HepG2 (cell line): ENCODE results near the gene INHBE. TPM values are rescaled to one million over a fixed set of nuclear protein-coding genes. Genes with fewer than 3 reads are reported as not detected.
A peak's percentile ranks its signal among the peaks of the same experiment; 100 is the strongest.

Experiments
- ATAC-seq: fragments of 200-7000 bp; cut with Tn5 transposase; 3 replicates; pipeline ENCODE4 v1.9.1; 2020; ENCODE audit warnings: mild to moderate bottlenecking, moderate library complexity
- BruUV-seq: library from RNA; stranded (reverse); fragments of 400-500 nt; replicated peaks from 2 replicates; lab custom pipeline; 2021; lab: Mats Ljungman, UMichigan
- CTCF ChIA-PET: fragments of 300-600 bp; formaldehyde crosslinking; extraction: SDS; loops from one replicate; lab custom pipeline; 2021; ENCODE audit warnings: low total read pairs, inconsistent platforms, low intra/inter-chr PET ratio; lab: Yijun Ruan, JAX
- POLR2A ChIA-PET: fragments of 350-600 bp; sonication (Branson Sonifier 250); formaldehyde crosslinking; loops from one replicate; lab custom pipeline; 2020; ENCODE audit warnings: antibody characterized with exemption, inconsistent platforms; lab: Yijun Ruan, JAX
- DNase-seq: peaks from one replicate; pipeline ENCODE4 v3.0.0-alpha.2; 2015; ENCODE audit warnings: low spot score
- FAIRE-seq: peaks from 3 replicates; lab custom pipeline; 2011; peaks lifted over from hg19 to GRCh38; lab: Jason Lieb, UNC
- H2AFZ ChIP-seq: one replicate; pipeline ENCODE4 v1.6.1; 2011; ENCODE audit warnings: low read length, inconsistent platforms
- H3K27ac ChIP-seq: fragments of 300-600 bp; 3 replicates; pipeline ENCODE4 v1.8.0; 2011; ENCODE audit warnings: mixed run types, mild to moderate bottlenecking, mixed read lengths, low read length, inconsistent platforms; ENCODE audit not compliant: insufficient read depth; ENCODE audit errors: extremely low read length
- H3K27me3 ChIP-seq, 2 experiments: fragments of 200-600 bp in 1 of 2; 2 replicates in 1 of 2; 3 replicates in 1 of 2; pipeline versions ENCODE4 v1.6.0 to v1.8.0; 2011; ENCODE audit warnings: low read length in 2 of 2, mild to moderate bottlenecking in 2 of 2, moderate library complexity in 2 of 2, inconsistent platforms in 1 of 2; ENCODE audit not compliant: insufficient read depth in 2 of 2, control insufficient read depth in 1 of 2
- H3K36me3 ChIP-seq, 2 experiments: fragments of 200-600 bp in 1 of 2; replicated peaks in 1 of 2; 2 replicates in 1 of 2; 3 replicates in 1 of 2; pipeline versions ENCODE4 v1.5.1 to v1.8.0; 2011; ENCODE audit warnings: low read length in 2 of 2, inconsistent platforms in 1 of 2; ENCODE audit not compliant: insufficient read depth in 2 of 2, control insufficient read depth in 1 of 2
- H3K4me1 ChIP-seq: 2 replicates; pipeline ENCODE4 v1.5.1; 2012; ENCODE audit warnings: low read length, inconsistent platforms; ENCODE audit not compliant: insufficient read depth
- H3K4me2 ChIP-seq: 2 replicates; pipeline ENCODE4 v1.6.0; 2011; ENCODE audit warnings: low read depth, low read length, inconsistent platforms
- H3K4me3 ChIP-seq, 3 experiments: fragments of 200-600 bp in 1 of 3; sonication (generic), shearing (Covaris generic) in 1 of 3; replicated peaks in 1 of 3; 2 replicates each; pipeline ENCODE4 v1.5.1; 2011 to 2016; ENCODE audit warnings: low read length in 3 of 3, inconsistent platforms in 2 of 3, low read depth in 2 of 3, mild to moderate bottlenecking in 2 of 3, control low read depth in 1 of 3, mixed read lengths in 1 of 3; ENCODE audit not compliant: insufficient read depth in 1 of 3
- H3K79me2 ChIP-seq: one replicate; pipeline ENCODE4 v1.6.1; 2011; ENCODE audit warnings: low read length, inconsistent platforms; ENCODE audit not compliant: insufficient read depth
- H3K9ac ChIP-seq: 2 replicates; pipeline ENCODE4 v1.6.0; 2011; ENCODE audit warnings: mild to moderate bottlenecking, low read depth, low read length, inconsistent platforms; ENCODE audit not compliant: insufficient read depth
- H3K9me3 ChIP-seq: 2 replicates; pipeline ENCODE4 v1.5.1; 2012; ENCODE audit warnings: mild to moderate bottlenecking, low read length
- H4K20me1 ChIP-seq: 2 replicates; pipeline ENCODE4 v1.6.0; 2011; ENCODE audit warnings: inconsistent platforms, mild to moderate bottlenecking, low read length, moderate library complexity; ENCODE audit not compliant: insufficient read depth
- ATF7-NPFF ChIP-seq: sonication (generic); formaldehyde crosslinking; IDR thresholded peaks from 2 replicates; pipeline ENCODE4 v1.8.1; 2023; ENCODE audit warnings: mild to moderate bottlenecking, low read depth, missing genetic modification reagents, moderate library complexity
- CREB1 ChIP-seq, 2 experiments: fragments of 450-650 bp in 1 of 2; IDR thresholded peaks; 2 replicates each; pipeline ENCODE4 v1.6.1; 2016 to 2017; ENCODE audit warnings: control low read depth in 1 of 2, mild to moderate bottlenecking in 1 of 2, missing compliant biosample characterization in 1 of 2, missing genetic modification characterization in 1 of 2
- PHF8 ChIP-seq: sonication (generic); formaldehyde crosslinking; IDR thresholded peaks from 2 replicates; pipeline ENCODE4 v1.5.0; 2020; ENCODE audit warnings: missing genetic modification reagents
- TBX3 ChIP-seq: fragments of 450-650 bp; IDR thresholded peaks from 2 replicates; pipeline ENCODE4 v1.6.1; 2017; ENCODE audit warnings: antibody characterized with exemption, mild to moderate bottlenecking, inconsistent platforms, borderline replicate concordance
- TEAD3 ChIP-seq: optimal IDR thresholded peaks from 2 replicates; pipeline ENCODE3; 2016; ENCODE audit warnings: borderline replicate concordance
- TGIF2 ChIP-seq: IDR thresholded peaks from 2 replicates; pipeline ENCODE4 v1.6.1; 2016; ENCODE audit warnings: control low read depth, missing compliant biosample characterization
- WIZ ChIP-seq: sonication (generic); formaldehyde crosslinking; IDR thresholded peaks from 2 replicates; pipeline ENCODE4 v1.5.1; 2020; ENCODE audit warnings: mild to moderate bottlenecking, missing genetic modification reagents
- ZMAT3 ChIP-seq: sonication (generic); formaldehyde crosslinking; conservative IDR thresholded peaks from 2 replicates; pipeline ENCODE4 v1.7.0; 2021; ENCODE audit warnings: missing genetic modification reagents
- ZNF558 ChIP-seq: sonication (generic); formaldehyde crosslinking; IDR thresholded peaks from 2 replicates; pipeline ENCODE4 v1.9.0; 2022; ENCODE audit warnings: mild to moderate bottlenecking, missing genetic modification reagents, borderline replicate concordance
- ZNF737 ChIP-seq: sonication (generic); formaldehyde crosslinking; IDR thresholded peaks from 2 replicates; pipeline ENCODE4 v1.5.0; 2020; ENCODE audit warnings: missing genetic modification reagents, mild to moderate bottlenecking, borderline replicate concordance
- ZNF746 ChIP-seq: sonication (generic); formaldehyde crosslinking; IDR thresholded peaks from 2 replicates; pipeline ENCODE4 v1.8.0; 2022; ENCODE audit warnings: mild to moderate bottlenecking, missing genetic modification reagents
- ZNF749 ChIP-seq: sonication (generic); formaldehyde crosslinking; IDR thresholded peaks from 2 replicates; pipeline ENCODE4 v1.8.0; 2022; ENCODE audit warnings: mild to moderate bottlenecking, missing genetic modification reagents, moderate library complexity, borderline replicate concordance
- ZNF891 ChIP-seq: sonication (generic); formaldehyde crosslinking; IDR thresholded peaks from 2 replicates; pipeline ENCODE4 v1.5.0; 2020; ENCODE audit warnings: mild to moderate bottlenecking, missing genetic modification reagents
- WGBS: methylation state at CpG from one replicate; pipeline ENCODE4 v1.1.6; 2017; ENCODE audit warnings: low lambda C conversion rate; 5-methylcytosine and 5-hydroxymethylcytosine counted together
- in situ Hi-C: cut with HindIII; loops from 2 replicates; pipeline ENCODE4 v1.10.0; 2017; ENCODE audit warnings: low pct_unique_long_range_greater_than_20kb; ENCODE audit not compliant: extremely low pct_ligation_motif_present
- intact Hi-C: fragments of 100-400 bp; cut with micrococcal nuclease; formaldehyde crosslinking; loops from one replicate; pipeline ENCODE4 v1.10.0; 2022; ENCODE audit not compliant: unreplicated experiment
- polyA plus RNA-seq, 8 experiments: library from polyadenylated mRNA; depleted of rRNA in 3 of 8; stranded (reverse) in 7 of 8; unstranded in 1 of 8; fragments of >200 nt; fragmentation: Illumina TruSeq in 4 of 8; extraction: Trizol in 4 of 8; gene quantifications; 2 replicates each; pipeline versions ENCODE4 v1.2.1 to v1.2.3, GENCODE V29; 2011 to 2016; ENCODE audit warnings: low read depth in 4 of 8, missing spikeins in 1 of 8, mixed read lengths in 1 of 8; ENCODE audit not compliant: insufficient read depth in 1 of 8
- total RNA-seq, 5 experiments: library from RNA; depleted of rRNA; stranded (reverse); fragments of >200 nt; fragmentation: Illumina TruSeq; extraction: Trizol; gene quantifications; 2 replicates each; pipeline ENCODE4 v1.2.3, GENCODE V29; 2016; ENCODE audit warnings: low read depth in 1 of 5
- TF ChIP-seq, protein P1 (sequence below): IDR thresholded peaks from 2 replicates; pipeline ENCODE4 v1.6.1; 2016; ENCODE audit warnings: control low read depth
- TF ChIP-seq, protein P2 (sequence below): fragments of 450-650 bp; IDR thresholded peaks from 2 replicates; pipeline ENCODE4 v1.6.1; 2017
- TF ChIP-seq, protein P3 (sequence below): sonication (generic); formaldehyde crosslinking; IDR thresholded peaks from 2 replicates; pipeline ENCODE4 v1.8.0; 2023; ENCODE audit warnings: mild to moderate bottlenecking, missing genetic modification reagents
- TF ChIP-seq, protein P4 (sequence below): sonication (generic); formaldehyde crosslinking; IDR thresholded peaks from 2 replicates; pipeline ENCODE4 v1.5.0; 2020; ENCODE audit warnings: mild to moderate bottlenecking, missing genetic modification reagents

The INHBE gene
- total and polyA plus RNA-seq, 2 of the 13 experiments (the other 11 are each of a cell fraction or from before 2014, with no cell fraction given) = 17.0 to 32.0 TPM

DNA sequence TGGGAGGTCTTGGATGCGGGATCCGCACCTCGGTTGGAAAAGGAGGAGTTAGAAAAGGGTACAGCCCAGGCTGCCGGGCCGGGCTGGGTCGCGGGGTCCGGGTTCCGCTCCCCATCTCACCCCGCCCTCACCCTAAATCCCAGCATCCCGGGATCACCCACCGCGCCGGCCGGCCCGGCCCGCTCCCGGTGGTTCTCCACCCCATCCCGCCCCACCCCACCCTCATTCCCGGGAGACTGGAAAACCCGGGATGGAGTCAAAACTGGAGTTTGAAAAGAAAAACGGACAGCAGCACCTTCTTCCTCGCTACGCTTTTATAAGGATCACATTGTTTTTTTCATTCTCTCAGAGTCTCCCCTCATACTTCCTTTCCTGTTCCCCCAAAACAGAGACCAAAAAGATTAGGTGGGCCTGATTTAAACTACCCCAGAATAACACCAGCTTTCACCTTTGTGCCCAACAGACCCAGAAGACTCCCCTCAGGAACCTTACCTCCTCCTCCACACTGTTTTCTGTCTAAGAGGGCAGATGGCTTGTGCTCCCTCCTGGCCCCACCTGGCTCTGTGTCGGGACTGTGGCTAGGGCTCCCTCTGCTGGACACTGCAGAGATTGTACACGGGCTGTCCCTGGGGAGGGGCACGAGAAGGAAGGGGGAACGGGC is 7.3 kb downstream of the INHBE start (continued):
- TF ChIP-seq ZNF891 (CRISPR knock-in tag) (no peak), ZNF737 (CRISPR knock-in tag) (no peak), WIZ (CRISPR knock-in tag) (no peak), TEAD3 (peak; percentile 59), PHF8 (CRISPR knock-in tag) (no peak), TBX3 (no peak), ATF7-NPFF (CRISPR knock-in tag) (no peak), TGIF2 (CRISPR knock-in tag) (no peak)
- TF ChIP-seq, protein P1, sequence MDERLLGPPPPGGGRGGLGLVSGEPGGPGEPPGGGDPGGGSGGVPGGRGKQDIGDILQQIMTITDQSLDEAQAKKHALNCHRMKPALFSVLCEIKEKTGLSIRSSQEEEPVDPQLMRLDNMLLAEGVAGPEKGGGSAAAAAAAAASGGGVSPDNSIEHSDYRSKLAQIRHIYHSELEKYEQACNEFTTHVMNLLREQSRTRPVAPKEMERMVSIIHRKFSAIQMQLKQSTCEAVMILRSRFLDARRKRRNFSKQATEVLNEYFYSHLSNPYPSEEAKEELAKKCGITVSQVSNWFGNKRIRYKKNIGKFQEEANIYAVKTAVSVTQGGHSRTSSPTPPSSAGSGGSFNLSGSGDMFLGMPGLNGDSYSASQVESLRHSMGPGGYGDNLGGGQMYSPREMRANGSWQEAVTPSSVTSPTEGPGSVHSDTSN (CRISPR knock-in tag) = no peak
- TF ChIP-seq, protein P2, sequence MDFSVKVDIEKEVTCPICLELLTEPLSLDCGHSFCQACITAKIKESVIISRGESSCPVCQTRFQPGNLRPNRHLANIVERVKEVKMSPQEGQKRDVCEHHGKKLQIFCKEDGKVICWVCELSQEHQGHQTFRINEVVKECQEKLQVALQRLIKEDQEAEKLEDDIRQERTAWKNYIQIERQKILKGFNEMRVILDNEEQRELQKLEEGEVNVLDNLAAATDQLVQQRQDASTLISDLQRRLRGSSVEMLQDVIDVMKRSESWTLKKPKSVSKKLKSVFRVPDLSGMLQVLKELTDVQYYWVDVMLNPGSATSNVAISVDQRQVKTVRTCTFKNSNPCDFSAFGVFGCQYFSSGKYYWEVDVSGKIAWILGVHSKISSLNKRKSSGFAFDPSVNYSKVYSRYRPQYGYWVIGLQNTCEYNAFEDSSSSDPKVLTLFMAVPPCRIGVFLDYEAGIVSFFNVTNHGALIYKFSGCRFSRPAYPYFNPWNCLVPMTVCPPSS = no peak

DNA sequence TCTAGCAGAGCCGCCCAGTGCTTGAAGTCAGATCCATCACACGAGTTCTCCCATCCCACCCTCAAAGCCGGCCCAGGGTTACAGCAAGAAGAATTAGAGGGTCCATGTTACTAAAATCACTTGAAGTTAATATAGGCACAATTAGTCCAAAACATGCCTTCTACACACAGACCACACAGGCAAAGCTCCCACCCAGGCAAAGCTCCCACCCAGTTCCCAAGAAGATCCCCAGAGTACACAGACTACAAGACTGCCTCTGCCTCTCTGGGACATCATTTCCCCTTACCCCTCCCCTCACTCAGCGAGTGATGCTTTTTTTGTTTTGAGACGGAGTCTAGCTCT is 7.8 kb downstream of the INHBE start:
- peak; percentile 2; the same call in 1 of the 3 replicates for ATAC-seq
- no peak for DNase-seq
- H3K4me1 ChIP-seq = peaks cover 45% of the 10 kb centered on the region
- H3K27ac ChIP-seq = no peak overlapping the region
- H4K20me1 ChIP-seq = no peaks in the 10 kb centered on the region
- no peaks in the 10 kb centered on the region for H3K9me3 ChIP-seq
- intact Hi-C loops (loop anchor here (2.0 kb wide), 1 partner anchor 24 kb away; no protein-coding TSS in a partner anchor), in situ Hi-C loops (no loop called here)
- H2AFZ ChIP-seq = no peak overlapping the region
- peaks cover 0 to 40% of the 10 kb centered on the region in 2 experiments; a peak in 3 of 5 replicates for H3K27me3 ChIP-seq
- BruUV-seq = no TSS peak
- peak overlapping the region in 1 of 3 experiments; percentile 94; a peak in 1 of 6 replicates for H3K4me3 ChIP-seq
- 9% methylated on average over 5 of the region's 5 CpGs for WGBS
- CTCF ChIA-PET = interaction anchor here (0.6 to 0.9 kb wide), 3 partner anchors 26 to 199 kb away, joined by 3 to 4 read pairs (median 3); no protein-coding TSS in a partner anchor
- FAIRE-seq = no peak
- no peaks in the 10 kb centered on the region for H3K79me2 ChIP-seq
- TF ChIP-seq ZMAT3 (CRISPR knock-in tag) (0 out of 2 replicates have a peak, but pooled peaks have one; percentile 10), ZNF558 (CRISPR knock-in tag) (0 out of 2 replicates have a peak, but pooled peaks have one; percentile 59), ZNF746 (CRISPR knock-in tag) (no peak), ZNF749 (CRISPR knock-in tag) (no peak), CREB1 (IDR thresholded peaks at IDR 0.05) (no peak), CREB1 (CRISPR knock-in tag; IDR thresholded peaks at IDR 0.05) (peak; percentile 32; the same call in 1 of the 2 replicates)
- TF ChIP-seq, protein P3, sequence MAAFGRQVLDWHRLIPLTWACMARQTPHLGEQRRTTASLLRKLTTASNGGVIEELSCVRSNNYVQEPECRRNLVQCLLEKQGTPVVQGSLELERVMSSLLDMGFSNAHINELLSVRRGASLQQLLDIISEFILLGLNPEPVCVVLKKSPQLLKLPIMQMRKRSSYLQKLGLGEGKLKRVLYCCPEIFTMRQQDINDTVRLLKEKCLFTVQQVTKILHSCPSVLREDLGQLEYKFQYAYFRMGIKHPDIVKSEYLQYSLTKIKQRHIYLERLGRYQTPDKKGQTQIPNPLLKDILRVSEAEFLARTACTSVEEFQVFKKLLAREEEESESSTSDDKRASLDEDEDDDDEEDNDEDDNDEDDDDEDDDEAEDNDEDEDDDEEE (CRISPR knock-in tag) = 0 out of 2 replicates have a peak, but pooled peaks have one; percentile 51
- TF ChIP-seq, protein P4, sequence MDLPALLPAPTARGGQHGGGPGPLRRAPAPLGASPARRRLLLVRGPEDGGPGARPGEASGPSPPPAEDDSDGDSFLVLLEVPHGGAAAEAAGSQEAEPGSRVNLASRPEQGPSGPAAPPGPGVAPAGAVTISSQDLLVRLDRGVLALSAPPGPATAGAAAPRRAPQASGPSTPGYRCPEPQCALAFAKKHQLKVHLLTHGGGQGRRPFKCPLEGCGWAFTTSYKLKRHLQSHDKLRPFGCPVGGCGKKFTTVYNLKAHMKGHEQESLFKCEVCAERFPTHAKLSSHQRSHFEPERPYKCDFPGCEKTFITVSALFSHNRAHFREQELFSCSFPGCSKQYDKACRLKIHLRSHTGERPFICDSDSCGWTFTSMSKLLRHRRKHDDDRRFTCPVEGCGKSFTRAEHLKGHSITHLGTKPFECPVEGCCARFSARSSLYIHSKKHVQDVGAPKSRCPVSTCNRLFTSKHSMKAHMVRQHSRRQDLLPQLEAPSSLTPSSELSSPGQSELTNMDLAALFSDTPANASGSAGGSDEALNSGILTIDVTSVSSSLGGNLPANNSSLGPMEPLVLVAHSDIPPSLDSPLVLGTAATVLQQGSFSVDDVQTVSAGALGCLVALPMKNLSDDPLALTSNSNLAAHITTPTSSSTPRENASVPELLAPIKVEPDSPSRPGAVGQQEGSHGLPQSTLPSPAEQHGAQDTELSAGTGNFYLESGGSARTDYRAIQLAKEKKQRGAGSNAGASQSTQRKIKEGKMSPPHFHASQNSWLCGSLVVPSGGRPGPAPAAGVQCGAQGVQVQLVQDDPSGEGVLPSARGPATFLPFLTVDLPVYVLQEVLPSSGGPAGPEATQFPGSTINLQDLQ (CRISPR knock-in tag) = 0 out of 2 replicates have a peak, but pooled peaks have one; percentile 34
- peak overlapping the region; percentile 99 for H3K4me2 ChIP-seq
- H3K9ac ChIP-seq = no peak overlapping the region
- no peaks in the 10 kb centered on the region for H3K36me3 ChIP-seq
- POLR2A ChIA-PET = interaction anchor here (1.0 kb wide), 1 partner anchor 54 kb away, joined by 4 read pairs; no protein-coding TSS in a partner anchor
